SK-N-MC (cell line): ENCODE results near the gene TBC1D30.

Source experiments
- DNase-seq: peaks from one replicate; pipeline ENCODE4 v3.0.0-alpha.2; 2011; ENCODE audit warnings: low read depth, low spot score
- H3K27ac ChIP-seq: fragments of 200-600 bp; sonication (generic); 2 replicates; pipeline ENCODE4 v1.5.1; 2016; ENCODE audit warnings: mixed run types
- H3K36me3 ChIP-seq: fragments of 200-600 bp; sonication (generic); 2 replicates; pipeline ENCODE4 v1.6.1; 2017; ENCODE audit warnings: antibody characterized with exemption, low read length, mixed read lengths; ENCODE audit not compliant: insufficient read depth
- H3K4me3 ChIP-seq: fragments of 200-600 bp; sonication (generic); 2 replicates; pipeline ENCODE4 v1.5.1; 2016
- H3K9ac ChIP-seq: fragments of 200-600 bp; sonication (generic); 2 replicates; pipeline ENCODE4 v1.8.0; 2017; ENCODE audit warnings: mixed run types, mixed read lengths; ENCODE audit not compliant: insufficient read length
- H3K9me3 ChIP-seq: fragments of 200-600 bp; sonication (generic); 2 replicates; pipeline ENCODE4 v1.6.1; 2017; ENCODE audit warnings: low read depth, mild to moderate bottlenecking, antibody characterized with exemption, low read length, moderate library complexity, mixed read lengths
- EZH2 ChIP-seq: fragments of 200-600 bp; sonication (generic); IDR thresholded peaks from one replicate; pipeline ENCODE4 v1.6.1; 2017; ENCODE audit warnings: antibody characterized with exemption
- FOXP2 ChIP-seq: optimal IDR thresholded peaks from 2 replicates; pipeline ENCODE3; 2011; ENCODE audit warnings: mild to moderate bottlenecking, moderate library complexity; ENCODE audit not compliant: insufficient read depth; ENCODE audit errors: extremely low read length, control extremely low read depth
- POLR2AphosphoS5 ChIP-seq: IDR thresholded peaks from 2 replicates; pipeline ENCODE4 v1.6.1; 2012; ENCODE audit warnings: mild to moderate bottlenecking, low read depth, low read length, borderline replicate concordance

Gene TBC1D30

DNA sequence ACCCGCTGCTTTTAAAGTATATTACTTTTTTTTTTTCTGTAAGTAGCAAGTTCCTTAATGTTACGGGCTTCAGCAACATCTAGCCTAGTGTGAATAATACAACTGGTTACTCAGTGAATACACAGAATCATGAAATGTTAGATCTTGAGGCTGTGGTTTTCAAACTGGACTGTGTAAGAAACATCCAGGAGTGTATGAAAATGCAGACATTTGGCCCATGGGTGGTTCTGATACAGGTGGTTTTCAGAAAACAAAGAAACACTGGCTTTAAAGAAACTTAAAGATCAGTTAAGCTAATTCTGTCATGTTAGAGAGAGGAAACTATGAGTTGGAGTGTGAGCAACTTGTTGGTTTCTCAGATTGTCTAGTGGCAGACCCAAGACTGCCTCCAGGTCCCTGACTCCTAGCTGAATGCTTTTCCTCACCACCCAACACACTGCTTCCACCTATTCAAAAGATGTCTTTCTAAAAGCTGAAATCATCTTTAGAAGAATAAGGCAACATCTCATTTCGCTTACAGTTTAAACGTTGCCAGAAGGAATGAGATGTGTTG lies 36.1 kb downstream of the TBC1D30 start:
- DNase-seq: no peak
- no peak overlapping the region for H3K27ac ChIP-seq
- TF ChIP-seq POLR2AphosphoS5 (no peak), FOXP2 (no peak)
- no peaks in the 10 kb centered on the region for H3K36me3 ChIP-seq
- H3K9ac ChIP-seq: no peak overlapping the region
- H3K9me3 ChIP-seq: no peaks in the 10 kb centered on the region
- no peak overlapping the region for H3K4me3 ChIP-seq

DNA sequence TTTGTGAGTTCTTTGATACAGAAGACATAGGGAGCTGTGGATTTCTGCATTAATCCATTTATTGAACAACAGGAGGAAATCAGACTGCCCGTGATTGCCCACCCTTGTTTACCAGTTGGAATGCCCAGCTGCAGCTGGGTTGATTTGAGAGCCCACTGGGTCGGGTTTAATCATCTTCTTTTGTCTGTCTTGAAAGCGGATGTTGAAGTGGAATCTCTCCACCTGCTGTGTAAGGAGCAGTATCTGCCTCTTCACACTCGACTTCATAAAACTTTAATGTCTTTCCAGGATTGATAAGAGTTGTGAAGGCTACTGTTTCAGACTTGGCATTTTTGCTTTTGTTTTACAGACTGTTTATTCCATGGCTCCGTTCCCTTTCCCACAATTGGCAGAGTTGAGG lies 39.9 kb downstream of the TBC1D30 start:
- Histone ChIP-seq H3K27ac (no peak overlapping the region), H3K4me3 (no peak overlapping the region), H3K9me3 (no peaks in the 10 kb centered on the region), H3K9ac (no peak overlapping the region), H3K36me3 (no peaks in the 10 kb centered on the region)
- TF ChIP-seq POLR2AphosphoS5: no peak
- TF ChIP-seq EZH2: no peak
- no peak for TF ChIP-seq FOXP2
- DNase-seq: no peak

DNA sequence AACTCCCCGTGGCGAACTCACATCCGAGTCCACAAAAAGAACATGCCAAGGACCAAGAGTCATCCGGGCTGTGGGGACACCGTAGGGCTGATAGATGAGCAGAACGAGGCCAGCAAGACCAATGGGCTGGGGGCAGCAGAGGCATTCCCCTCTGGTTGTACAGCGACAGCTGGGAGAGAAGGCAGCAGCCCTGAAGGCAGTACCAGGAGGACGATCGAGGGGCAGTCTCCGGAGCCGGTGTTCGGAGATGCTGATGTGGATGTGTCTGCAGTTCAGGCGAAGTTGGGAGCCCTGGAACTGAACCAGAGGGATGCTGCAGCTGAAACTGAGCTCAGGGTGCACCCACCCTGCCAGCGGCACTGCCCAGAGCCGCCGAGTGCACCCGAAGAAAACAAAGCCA lies 50.7 kb downstream of the TBC1D30 start:
- no peak for DNase-seq
- no peaks in the 10 kb centered on the region for H3K36me3 ChIP-seq
- H3K27ac ChIP-seq: no peak overlapping the region
- TF ChIP-seq FOXP2 (no peak), POLR2AphosphoS5 (no peak), EZH2 (no peak)
- H3K9me3 ChIP-seq: no peaks in the 10 kb centered on the region
- no peak overlapping the region for H3K4me3 ChIP-seq
- no peak overlapping the region for H3K9ac ChIP-seq

DNA sequence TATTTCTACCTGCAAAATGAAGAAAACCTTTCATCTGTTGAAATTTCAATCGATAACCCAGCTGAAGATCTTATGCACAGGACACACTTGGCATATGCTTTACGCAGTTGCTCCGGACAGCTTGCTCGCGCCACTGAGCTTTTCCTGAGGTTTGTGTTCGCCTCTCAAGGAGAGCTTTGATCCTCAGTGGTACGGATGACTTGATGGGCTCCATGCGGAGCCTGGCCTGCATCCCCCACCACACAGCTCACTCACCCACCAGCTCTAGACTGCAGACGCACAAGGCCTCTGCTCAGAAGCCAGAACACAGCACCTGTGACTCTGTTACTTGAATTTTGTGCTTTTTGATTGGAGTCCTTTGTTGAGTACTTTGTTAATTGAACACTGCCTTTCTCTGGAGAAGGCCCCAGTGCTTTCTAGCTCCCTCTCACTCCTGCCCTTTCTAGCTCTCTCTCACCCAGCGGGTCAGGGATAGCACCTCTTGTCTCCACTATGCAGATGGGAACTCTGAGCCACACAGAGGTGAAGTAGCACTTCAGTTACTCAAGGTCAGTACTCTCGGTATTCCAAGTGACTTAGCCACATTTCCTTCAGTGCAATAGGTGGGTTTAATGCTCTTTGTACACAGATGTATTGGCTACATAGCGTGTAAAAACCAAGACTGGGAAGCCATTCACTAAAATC lies 52.1 kb downstream of the TBC1D30 start:
- H3K9ac ChIP-seq: no peak overlapping the region
- TF ChIP-seq FOXP2: no peak
- TF ChIP-seq POLR2AphosphoS5: no peak
- TF ChIP-seq EZH2: no peak
- no peak for DNase-seq
- H3K27ac ChIP-seq: no peak overlapping the region
- no peaks in the 10 kb centered on the region for H3K36me3 ChIP-seq
- no peaks in the 10 kb centered on the region for H3K9me3 ChIP-seq
- H3K4me3 ChIP-seq: no peak overlapping the region

DNA sequence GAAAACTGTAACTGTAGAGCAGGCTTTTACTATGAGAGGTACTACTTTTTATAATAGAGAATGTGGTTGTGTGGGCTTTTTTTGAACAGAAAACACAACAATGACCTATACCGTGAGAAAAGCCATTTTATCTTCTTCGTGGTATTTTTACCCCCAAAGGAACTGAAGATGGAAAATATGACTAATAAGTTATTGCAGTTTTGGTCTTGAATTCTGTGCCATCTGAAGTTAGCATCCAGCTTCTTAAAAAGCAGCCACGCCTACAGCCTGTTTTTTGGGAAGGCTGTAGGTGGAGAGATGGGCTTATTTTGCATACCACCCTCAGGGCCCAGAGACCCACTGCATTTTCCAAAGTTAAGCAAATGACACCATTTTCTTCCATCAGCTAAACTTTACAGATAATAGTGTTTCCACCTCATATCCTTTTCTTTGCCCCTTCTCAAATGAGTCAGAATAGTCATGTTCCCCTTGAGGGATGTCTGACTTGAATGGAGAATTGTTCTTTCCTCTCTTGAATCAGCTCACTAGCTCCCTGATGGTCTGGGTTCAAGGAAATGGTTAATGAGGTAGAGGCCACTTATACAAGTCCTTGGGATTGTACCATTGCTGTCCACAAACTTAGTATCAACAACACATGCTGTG lies 53.0 kb downstream of the TBC1D30 start:
- no peak for TF ChIP-seq EZH2
- no peak for TF ChIP-seq POLR2AphosphoS5
- TF ChIP-seq FOXP2: no peak
- Histone ChIP-seq H3K9me3 (no peaks in the 10 kb centered on the region), H3K36me3 (no peaks in the 10 kb centered on the region), H3K27ac (no peak overlapping the region), H3K4me3 (no peak overlapping the region), H3K9ac (no peak overlapping the region)
- DNase-seq: no peak

DNA sequence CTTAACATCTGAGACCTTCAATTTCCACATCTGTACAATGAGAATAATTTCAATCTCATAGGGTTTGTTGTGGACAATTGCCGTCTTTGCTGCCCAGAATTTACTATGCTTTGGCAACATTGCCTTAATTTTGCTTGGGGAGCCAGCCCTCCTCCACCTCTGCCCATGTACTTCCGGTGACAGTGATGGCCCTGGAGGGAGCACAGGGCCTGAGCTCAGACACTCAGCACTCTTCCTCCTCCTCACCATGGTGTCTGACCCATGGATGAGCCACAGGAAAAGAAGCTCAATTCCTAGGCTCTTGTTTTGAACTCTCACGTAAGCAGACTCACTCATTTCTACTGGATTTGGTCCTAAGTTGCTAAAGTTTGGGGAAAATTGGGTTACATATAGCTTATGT lies 58.2 kb downstream of the TBC1D30 start:
- Histone ChIP-seq H3K9ac (no peak overlapping the region), H3K27ac (no peak overlapping the region), H3K9me3 (no peaks in the 10 kb centered on the region), H3K4me3 (no peak overlapping the region), H3K36me3 (no peaks in the 10 kb centered on the region)
- TF ChIP-seq EZH2: no peak
- TF ChIP-seq FOXP2: no peak
- no peak for TF ChIP-seq POLR2AphosphoS5
- DNase-seq: no peak

DNA sequence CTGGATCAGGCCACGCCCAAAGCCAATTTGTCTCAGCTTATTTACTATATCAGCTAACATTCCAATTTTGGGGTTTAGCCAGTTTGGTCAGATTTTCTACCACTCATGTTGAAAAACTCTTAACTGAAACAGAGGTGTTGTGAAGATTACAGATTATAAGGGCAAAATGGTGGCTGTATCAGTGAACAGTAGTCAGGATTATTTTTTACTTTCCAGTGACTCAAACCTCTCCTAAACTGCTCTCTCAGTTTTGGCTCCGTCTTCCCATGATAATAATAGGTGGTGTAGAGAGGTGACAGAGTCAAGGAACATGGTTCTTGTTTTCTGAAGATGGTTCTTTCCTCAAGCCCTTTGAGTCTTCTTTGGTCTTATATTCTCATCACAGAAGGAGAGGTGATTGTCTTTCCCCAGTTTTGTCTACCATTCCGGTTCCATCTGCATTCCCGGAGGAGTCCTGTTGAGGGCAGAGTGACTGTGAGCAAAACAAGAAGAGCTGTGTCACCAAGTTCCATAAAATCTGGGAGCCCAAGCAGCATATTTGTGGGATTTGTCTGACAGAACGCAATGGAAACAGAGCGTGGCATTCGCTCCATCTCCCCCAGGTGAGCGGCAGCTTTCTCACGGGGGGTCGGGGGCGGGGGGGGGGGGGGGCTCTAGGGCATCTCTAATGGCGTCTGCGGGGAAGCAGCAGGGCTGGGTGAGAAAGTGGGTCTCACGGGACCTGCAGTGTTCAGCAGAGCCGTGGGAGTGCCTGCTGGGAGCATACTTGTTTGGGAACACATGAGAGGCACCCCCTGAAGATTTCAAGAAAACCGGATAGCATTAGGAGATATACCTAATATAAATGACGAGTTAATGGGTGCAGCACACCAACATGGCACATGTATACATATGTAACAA lies 59.1 kb downstream of the TBC1D30 start:
- no peak overlapping the region for H3K9ac ChIP-seq
- H3K27ac ChIP-seq: no peak overlapping the region
- TF ChIP-seq FOXP2 (no peak), POLR2AphosphoS5 (no peak), EZH2 (no peak)
- H3K4me3 ChIP-seq: no peak overlapping the region
- H3K9me3 ChIP-seq: no peaks in the 10 kb centered on the region
- H3K36me3 ChIP-seq: no peaks in the 10 kb centered on the region
- no peak for DNase-seq

DNA sequence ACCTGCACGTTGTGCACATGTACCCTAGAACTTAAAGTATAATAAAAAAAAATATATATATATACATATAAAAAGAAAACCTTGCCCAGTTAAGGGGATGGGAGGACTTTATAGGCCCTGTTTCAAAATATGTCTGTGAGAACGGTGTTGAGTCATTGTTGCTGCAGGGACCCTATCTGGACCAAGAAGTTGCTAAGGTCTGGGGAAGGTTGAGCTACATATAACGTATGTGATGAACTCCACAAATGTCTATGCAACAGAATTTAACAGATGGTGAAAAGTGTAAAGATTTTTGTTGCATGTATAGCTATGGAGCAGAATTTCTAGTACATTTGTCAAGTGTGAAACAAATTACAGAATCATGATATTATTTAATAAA lies 59.7 kb downstream of the TBC1D30 start:
- TF ChIP-seq EZH2 (no peak), FOXP2 (no peak), POLR2AphosphoS5 (no peak)
- H3K36me3 ChIP-seq: no peaks in the 10 kb centered on the region
- H3K27ac ChIP-seq: no peak overlapping the region
- no peak overlapping the region for H3K4me3 ChIP-seq
- no peak overlapping the region for H3K9ac ChIP-seq
- no peaks in the 10 kb centered on the region for H3K9me3 ChIP-seq
- no peak for DNase-seq
